OCI-LY7 (cell line): ENCODE data around the gene NFATC2.

ENCODE experiments used
- EZH2phosphoT487 ChIP-seq: fragments of 200-600 bp; sonication (generic); IDR thresholded peaks from 2 replicates; pipeline ENCODE4 v1.6.1; 2018; ENCODE audit warnings: low read depth, borderline replicate concordance, mild to moderate bottlenecking, mixed run types, antibody characterized with exemption, low read length, moderate library complexity, mixed read lengths
- TF ChIP-seq, protein P1 (sequence below): fragments of 200-600 bp; sonication (generic); conservative IDR thresholded peaks from 2 replicates; pipeline ENCODE4 v1.5.1; 2014; ENCODE audit warnings: mild to moderate bottlenecking, antibody characterized with exemption, low read length, moderate library complexity, mixed read lengths

DNA sequence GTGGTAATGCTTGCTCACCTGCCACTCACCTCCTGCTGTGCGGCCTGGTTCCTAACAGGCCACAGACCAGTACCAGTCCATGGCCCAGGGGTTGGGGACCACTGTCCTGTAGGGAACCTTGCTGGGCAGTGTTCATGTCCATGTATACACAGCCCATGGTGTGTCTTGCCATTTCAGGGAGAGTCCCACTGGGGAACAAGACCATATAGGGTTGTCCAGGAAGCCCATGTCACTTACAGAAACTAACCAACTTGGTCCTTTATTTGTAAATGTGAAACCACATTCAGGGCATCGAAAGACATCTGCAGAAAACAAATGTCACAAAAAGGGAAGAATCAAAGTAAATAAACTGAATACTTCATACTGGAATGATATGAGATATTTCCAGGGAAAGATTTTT lies 179.1 kb downstream of the NFATC2 start:
- TF ChIP-seq, protein P1, sequence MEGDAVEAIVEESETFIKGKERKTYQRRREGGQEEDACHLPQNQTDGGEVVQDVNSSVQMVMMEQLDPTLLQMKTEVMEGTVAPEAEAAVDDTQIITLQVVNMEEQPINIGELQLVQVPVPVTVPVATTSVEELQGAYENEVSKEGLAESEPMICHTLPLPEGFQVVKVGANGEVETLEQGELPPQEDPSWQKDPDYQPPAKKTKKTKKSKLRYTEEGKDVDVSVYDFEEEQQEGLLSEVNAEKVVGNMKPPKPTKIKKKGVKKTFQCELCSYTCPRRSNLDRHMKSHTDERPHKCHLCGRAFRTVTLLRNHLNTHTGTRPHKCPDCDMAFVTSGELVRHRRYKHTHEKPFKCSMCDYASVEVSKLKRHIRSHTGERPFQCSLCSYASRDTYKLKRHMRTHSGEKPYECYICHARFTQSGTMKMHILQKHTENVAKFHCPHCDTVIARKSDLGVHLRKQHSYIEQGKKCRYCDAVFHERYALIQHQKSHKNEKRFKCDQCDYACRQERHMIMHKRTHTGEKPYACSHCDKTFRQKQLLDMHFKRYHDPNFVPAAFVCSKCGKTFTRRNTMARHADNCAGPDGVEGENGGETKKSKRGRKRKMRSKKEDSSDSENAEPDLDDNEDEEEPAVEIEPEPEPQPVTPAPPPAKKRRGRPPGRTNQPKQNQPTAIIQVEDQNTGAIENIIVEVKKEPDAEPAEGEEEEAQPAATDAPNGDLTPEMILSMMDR, result no peak
- no peak for TF ChIP-seq EZH2phosphoT487
